GM21786 (cell line): Measurements from ENCODE around the gene TPCN2.

Experiments used
- ATAC-seq: cut with Tn5 transposase; IDR thresholded peaks from one replicate; pipeline ENCODE4 v1.9.1; 2021; ENCODE audit not compliant: unreplicated experiment

The TPCN2 gene

GRCh38 chr11:69091638-69092165 is 43.0 kb downstream of the TPCN2 start:
- no peak for ATAC-seq

GRCh38 chr11:69092263-69092662 is 43.5 kb downstream of the TPCN2 start:
- ATAC-seq, result no peak

GRCh38 chr11:69093106-69093505 is 44.4 kb downstream of the TPCN2 start:
- ATAC-seq, result no peak

DNA sequence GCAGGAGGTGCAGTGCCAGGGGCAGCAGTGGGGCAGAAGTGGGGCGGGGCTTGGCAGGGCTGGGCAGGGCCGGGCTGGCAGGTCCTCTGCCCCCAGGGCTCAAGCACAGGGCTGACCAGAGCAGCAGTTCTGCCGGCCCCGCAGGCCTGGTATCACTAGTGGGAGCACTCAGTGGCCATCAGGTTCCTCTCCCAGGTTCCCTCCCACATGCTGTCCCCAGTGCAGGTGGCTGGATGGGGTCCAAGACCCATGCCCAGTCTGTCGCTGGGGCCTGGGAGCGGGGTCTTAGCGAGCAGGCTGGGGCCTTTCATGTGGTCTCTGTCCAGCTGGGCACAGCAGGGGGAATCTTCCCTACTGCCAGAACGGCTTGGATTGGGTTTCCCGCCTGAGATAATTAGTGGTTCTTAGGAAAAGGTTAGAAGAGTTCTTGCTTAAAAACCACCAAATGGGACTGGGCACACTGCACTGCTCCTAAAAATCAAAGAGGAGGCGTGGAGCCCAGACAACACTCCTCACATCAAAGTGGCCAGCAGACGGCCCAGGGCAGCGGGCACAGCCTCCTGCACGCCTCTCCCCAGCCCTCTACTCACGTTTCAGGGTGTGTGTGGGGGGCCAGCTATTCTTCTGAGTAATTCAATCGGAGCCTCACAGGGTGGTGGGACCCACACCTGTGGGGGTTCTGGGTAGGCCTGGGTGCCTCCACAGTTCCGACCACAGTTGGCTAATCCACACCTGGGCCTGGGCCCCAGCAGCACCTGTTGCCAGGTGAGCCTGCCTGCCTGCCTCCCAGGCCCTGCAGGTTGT is 45.6 kb downstream of the TPCN2 start:
- ATAC-seq, result no peak

GRCh38 chr11:69094915-69095290 is 46.2 kb downstream of the TPCN2 start:
- no peak for ATAC-seq

DNA sequence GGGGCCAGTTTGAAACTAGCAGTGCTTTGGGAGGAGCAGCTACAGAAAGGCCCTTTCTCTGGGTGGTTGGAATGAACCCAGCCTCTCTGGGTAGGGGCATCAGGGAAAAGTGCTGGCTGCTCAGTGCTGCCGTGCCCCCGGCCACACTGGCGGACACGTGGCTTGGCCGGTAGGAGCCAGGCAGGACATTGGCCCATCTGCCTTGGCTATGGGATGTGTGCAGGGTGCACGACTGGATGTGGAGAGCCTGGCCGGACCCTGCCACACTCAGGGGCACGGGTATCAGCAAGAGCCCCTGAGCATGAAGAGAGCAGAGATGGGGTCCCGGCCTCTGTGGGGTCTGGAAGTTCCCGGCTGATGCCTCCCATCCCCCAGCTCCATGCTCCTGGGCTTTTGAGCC is 46.6 kb downstream of the TPCN2 start:
- no peak for ATAC-seq

GRCh38 chr11:69096473-69096872 is 47.7 kb downstream of the TPCN2 start:
- no peak for ATAC-seq

DNA sequence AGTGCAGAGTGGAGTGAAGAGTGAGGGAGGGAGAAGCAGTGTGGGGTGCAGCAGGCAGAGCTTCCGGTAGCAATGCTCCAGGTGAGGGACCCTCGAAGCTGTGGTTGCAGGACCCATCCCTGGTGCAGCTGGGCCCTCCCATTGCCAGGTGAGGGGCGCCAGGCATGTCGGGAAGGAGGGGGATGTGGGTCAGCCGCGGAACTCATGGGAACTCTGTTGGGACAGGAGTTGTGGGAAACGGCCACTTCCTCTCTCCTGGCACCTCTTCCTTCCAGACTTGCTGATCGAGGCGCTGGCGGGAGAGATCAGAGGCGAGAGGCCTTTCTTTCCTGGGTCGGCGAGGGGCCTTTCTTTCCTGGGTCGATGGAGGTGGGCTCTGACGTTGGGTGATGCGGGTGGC is 48.5 kb downstream of the TPCN2 start:
- no peak for ATAC-seq

DNA sequence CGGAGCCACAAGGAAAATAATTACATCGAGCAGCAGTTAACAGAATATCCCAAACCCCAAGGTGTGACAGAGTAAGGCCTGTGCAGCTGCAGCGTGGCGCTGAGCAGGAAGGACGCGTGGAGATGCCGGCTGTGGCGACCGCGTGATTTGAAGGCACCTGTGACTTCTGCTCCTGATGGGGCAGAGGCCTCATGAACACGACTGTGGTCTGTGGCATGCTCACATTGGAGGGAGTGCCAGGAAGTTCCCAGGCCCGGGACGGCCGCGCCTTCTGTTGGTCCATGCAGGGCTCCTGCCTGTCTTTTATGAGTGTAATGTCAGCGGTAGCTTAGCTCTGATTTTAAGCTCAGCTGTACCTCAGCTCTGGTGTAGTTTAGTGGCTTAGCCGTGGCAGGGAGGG is 50.4 kb downstream of the TPCN2 start:
- no peak for ATAC-seq

DNA sequence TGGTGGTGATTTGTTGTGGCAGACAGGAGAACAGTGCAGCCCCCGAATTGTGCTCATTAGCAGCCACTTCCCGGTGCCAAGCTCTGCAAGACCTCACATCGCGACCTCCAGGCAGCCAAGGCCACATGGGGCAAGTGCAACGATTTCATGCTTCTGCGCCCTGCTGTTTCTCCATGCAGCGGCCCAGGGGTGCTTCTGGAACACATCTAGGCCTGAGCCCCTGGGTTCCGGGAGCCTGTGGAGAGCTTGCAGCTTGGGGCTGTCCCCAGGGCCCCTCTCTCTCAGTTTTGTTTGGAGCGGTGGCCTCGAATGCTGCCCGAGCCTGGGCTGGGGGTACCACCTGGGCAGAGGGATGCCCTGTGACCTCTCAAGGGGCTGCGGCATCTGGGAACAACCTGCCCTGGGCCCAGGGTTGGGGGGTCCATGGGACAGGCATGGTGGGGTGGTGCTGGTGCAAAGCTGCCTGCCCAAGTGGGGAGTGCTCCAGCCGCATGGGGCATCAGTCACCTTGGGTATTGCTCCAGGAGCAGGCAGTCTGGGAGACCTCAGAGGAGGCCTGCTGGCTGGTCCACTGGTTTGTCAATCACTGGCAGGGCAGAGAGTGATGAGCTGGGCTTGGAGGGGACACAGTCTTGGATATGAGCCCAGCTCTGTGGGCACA is 51.9 kb downstream of the TPCN2 start:
- ATAC-seq, result no peak

DNA sequence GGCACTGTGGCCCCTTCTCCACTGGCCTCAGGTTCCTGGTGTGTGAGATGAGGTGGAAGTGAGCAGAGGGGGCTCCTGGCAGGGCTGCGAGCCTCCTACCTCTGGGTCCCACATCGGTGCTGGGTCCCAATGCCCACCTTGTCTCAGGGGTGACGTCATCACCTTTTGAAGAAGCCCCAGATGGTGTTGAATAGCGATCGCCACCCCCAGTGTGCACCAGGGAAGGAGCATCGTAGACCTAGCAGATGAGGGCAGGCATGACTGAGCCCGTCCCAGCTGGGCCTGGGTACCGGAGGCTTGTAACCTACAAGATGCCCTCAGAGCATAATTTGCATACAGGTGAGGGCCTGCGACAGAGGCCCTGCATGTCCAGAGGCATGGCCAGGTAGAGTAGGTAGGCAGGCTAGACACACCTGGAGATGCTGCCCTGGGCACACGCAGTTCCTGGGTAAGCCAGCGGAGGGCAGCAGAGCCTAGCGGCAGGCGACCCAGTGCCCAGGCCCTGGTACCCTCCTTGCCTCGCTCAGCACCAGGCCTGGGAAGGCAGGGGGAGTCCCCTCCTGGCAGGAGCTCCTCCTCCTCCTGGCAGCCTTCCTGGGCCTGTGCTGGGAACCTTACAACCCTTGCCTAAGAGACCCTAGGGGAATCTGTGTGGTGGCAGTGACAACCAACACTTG is 52.5 kb downstream of the TPCN2 start:
- ATAC-seq, result no peak

DNA sequence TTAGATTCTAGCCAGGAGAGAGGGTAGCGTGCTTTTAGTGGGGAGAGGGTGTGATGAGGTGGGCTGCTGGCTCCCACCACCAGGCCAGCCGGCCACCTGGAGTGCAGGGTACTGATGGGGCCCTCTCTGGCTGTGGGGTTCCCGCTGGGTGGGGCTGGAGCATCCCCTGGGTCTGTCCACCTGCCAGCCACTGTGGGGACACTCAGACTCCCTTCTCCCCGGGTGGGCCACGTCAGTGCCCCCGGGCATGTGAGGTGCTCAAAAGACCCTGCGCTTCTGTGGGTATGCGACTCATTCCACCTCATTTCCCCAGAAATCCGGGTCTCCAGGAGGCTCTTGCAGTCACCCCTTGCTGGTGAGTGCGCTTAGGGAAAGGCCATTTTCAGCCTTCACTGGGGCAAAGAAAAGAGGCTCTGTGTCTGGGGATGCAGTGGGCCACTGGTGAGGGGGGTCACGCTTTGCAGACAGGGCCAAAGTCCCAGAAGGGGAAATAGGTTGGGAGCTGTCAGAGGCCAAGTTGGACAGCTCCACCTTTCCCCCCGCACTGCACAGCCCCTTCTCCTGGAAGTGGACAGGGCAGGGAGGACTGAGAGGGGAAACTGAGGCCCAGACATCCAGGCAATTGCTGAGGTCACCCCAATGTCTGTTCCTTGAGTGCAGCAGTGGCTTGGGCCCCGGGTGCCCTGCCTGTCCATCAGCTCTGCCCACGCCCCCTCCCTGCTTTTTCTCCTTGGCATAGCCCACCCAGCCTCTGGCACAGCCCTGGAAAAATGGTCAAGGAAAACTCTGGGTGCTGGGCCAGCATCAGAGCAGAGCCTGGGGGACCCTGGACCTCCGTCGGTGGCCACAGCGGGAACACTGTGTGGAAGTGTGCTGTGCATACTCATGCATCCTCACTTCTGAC is 53.3 kb downstream of the TPCN2 start:
- no peak for ATAC-seq

GRCh38 chr11:69102732-69103615 is 54.2 kb downstream of the TPCN2 start:
- no peak for ATAC-seq

GRCh38 chr11:69104212-69104855 is 55.6 kb downstream of the TPCN2 start:
- ATAC-seq, result no peak

DNA sequence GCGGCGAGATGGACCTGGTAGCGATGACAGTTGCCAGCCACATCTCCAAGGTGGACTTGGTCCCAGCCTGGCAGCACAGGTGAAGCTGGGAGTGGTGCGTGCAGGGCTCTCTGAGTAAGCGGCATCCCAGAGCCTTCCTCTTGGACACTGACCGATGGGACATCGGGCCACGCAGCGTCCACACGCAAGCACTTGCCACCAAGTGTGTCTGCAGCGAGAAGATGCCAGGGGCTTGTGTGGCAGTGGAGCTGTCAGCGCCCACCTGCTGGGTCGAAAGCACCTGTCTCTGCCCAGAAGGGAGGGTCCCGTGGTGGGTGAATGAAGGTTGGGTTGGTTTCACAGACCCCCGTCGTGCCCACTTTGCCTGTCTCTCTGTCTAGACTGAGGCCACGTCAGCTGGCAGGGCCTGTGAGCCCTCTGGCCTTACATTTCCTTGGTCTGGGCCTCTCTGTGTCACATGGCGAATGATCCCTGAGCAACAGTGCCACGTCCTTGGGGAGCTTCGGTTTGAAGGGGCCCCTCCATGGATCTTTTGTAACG is 56.2 kb downstream of the TPCN2 start:
- no peak for ATAC-seq

DNA sequence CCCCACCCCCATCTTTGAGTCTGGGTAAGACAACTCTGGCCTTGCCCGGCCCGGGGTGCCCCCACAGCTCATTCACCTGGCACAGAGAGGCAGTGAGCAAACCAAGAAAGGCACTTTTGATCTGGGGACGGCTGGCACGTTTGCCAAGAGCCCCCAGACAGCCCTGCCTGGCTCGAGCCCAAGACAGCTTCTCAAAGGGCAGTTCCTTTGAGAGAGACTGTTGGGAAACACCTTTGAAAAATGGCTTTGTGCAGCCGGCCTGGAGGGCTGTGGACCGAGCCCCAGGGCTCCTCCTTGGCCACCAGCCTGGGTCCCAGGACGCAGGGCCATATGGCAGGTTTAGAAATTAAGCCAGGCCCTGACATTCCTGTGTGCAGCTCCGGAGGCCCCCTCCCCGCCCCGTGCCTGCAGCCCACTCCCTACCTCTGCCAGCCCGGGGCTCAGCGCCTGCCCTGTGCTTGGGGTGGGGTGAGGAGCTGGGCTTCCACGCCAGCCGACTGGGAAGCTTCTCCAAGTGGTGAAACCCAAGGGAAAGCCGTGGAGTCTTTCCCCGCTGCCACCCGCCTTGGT is 56.8 kb downstream of the TPCN2 start:
- ATAC-seq, result no peak

DNA sequence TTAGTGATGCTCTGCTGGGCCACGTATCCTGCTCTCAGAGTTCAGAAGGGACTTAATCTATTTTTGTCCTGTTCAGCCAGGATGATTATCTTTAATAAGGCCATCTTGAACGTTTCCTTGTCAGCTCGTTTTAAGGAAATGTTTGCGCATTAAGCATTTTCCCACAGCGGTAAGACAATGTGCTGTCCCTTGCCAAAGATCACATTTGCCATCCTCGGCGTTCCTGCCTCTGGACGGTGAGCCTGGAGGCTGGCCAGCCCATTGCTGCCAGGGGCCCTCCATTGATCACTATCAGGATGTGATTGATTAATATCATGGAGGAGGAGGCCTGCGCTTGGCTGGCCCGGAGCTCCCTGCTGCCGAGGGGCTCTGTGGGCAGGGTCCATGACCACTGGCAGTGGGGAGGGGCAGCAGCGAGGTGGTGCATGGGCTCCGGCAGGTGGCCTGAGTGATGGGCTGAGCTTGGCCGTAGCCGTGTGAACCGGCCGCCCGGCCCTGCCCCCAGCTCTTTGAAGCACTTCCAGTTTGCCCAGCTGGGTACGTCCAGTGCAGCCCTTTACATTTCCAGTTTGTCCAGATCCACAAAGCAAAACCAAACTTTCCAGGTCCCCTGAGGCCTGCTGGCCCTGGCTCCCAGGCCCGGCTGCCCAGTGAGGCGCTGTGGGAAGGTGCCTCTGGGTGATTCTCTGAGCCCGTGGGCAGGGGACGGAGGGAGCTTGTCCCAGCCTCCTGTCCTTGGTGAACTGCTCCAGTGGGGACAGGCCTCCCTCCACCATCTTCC is 57.5 kb downstream of the TPCN2 start:
- ATAC-seq, result no peak

DNA sequence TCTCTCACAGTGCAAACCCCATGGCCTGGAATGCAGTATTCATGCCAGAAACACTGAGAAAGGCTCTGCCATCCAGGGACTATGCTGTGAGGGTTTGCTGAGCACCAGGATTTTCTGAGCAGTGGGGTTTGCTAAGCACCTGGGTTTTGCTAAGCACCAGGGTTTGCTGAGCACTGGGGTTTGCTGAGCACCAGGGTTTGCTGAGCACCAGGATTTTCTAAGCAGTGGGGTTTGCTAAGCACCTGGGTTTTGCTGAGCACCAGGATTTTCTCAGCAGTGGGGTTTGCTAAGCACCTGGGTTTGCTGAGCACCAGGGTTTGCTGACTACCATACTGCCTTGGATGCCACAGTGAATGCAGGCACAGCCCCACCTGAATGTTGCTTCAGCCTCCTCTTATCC is 58.7 kb downstream of the TPCN2 start:
- no peak for ATAC-seq
